Lower lobe of right lung (tissue), 2 donors: Measurements from ENCODE around the gene GPC6. TPM values are rescaled to one million over a fixed set of nuclear protein-coding genes. Genes with fewer than 3 reads are reported as not detected.

Experiments
- ATAC-seq, 2 donors: fragments of 200-7000 bp; cut with Tn5 transposase; one replicate each; pipeline ENCODE4 v1.9.1; 2020 to 2022; ENCODE audit warnings: mild to moderate bottlenecking in 2 of 2, moderate library complexity in 2 of 2
- DNase-seq: peaks from one replicate; pipeline ENCODE4 v3.0.0-alpha.2; 2020
- H3K27ac ChIP-seq: fragments of 200-600 bp; one replicate; pipeline ENCODE4 v1.8.0; 2022
- H3K27me3 ChIP-seq: fragments of 200-600 bp; one replicate; pipeline ENCODE4 v1.8.0; 2022; ENCODE audit warnings: low read depth
- H3K36me3 ChIP-seq: fragments of 200-600 bp; one replicate; pipeline ENCODE4 v1.8.0; 2022; ENCODE audit warnings: mild to moderate bottlenecking
- H3K4me1 ChIP-seq: fragments of 200-600 bp; one replicate; pipeline ENCODE4 v1.8.0; 2022
- H3K4me3 ChIP-seq: fragments of 200-600 bp; one replicate; pipeline ENCODE4 v1.8.0; 2022; ENCODE audit warnings: mild to moderate bottlenecking
- H3K9me3 ChIP-seq: fragments of 200-600 bp; one replicate; pipeline ENCODE4 v1.8.0; 2022
- CTCF ChIP-seq: fragments of 200-600 bp; IDR thresholded peaks from one replicate; pipeline ENCODE4 v1.8.0; 2022; ENCODE audit warnings: antibody characterized with exemption, mild to moderate bottlenecking
- intact Hi-C: fragments of 100-400 bp; cut with DNase I; formaldehyde crosslinking; loops from one replicate; pipeline ENCODE4 v1.11.0; 2022
- total RNA-seq: library from RNA; stranded (reverse); fragmentation: NEBNext Ultra II Directional; extraction: Animal tissue kit (Norgen Biotek cat#: 25700); gene quantifications from one replicate; pipeline ENCODE4 v1.2.1, GENCODE V29; 2021
- donor health status: DM: no; HTN: yes; CAD: no; lungs with severe emphysema.

Gene GPC6
- total RNA-seq, 1 donor from 2014 or later, result 5.5 TPM

GRCh38 chr13:94270556-94270955, 1043.9 kb downstream of the GPC6 start:
- ATAC-seq, result no peak
- Histone ChIP-seq H3K4me3 (no peak overlapping the region), H3K27me3 (no peaks in the 10 kb centered on the region), H3K27ac (no peak overlapping the region), H3K36me3 (no peaks in the 10 kb centered on the region), H3K9me3 (no peaks in the 10 kb centered on the region), H3K4me1 (no peaks in the 10 kb centered on the region)
- DNase-seq, result no peak
- intact Hi-C loops, result no loop called here
- TF ChIP-seq CTCF, result no peak

- DNase-seq, result no peak
- Histone ChIP-seq H3K9me3 (no peaks in the 10 kb centered on the region), H3K4me3 (no peak overlapping the region), H3K4me1 (no peaks in the 10 kb centered on the region), H3K27ac (no peak overlapping the region), H3K36me3 (no peaks in the 10 kb centered on the region), H3K27me3 (no peaks in the 10 kb centered on the region)
- ATAC-seq, result no peak
- intact Hi-C loops, result no loop called here
- TF ChIP-seq CTCF, result no peak
Observed at GRCh38 chr13:94272038-94272437, 1045.4 kb downstream of the GPC6 start.

- H3K4me3 ChIP-seq, result no peak overlapping the region
- H3K27ac ChIP-seq, result no peak overlapping the region
- DNase-seq, result no peak
- ATAC-seq, result no peak
- peaks cover 5% of the 10 kb centered on the region for H3K9me3 ChIP-seq
- no peak for TF ChIP-seq CTCF
- no peaks in the 10 kb centered on the region for H3K36me3 ChIP-seq
- intact Hi-C loops, result no loop called here
- H3K27me3 ChIP-seq, result no peaks in the 10 kb centered on the region
- H3K4me1 ChIP-seq, result no peaks in the 10 kb centered on the region
Observed at GRCh38 chr13:94280349-94280748, 1053.7 kb downstream of the GPC6 start.

GRCh38 chr13:94280845-94281244, 1054.2 kb downstream of the GPC6 start:
- H3K9me3 ChIP-seq, result peaks cover 5% of the 10 kb centered on the region
- H3K4me3 ChIP-seq, result no peak overlapping the region
- H3K36me3 ChIP-seq, result no peaks in the 10 kb centered on the region
- ATAC-seq, result no peak
- H3K27me3 ChIP-seq, result no peaks in the 10 kb centered on the region
- no peaks in the 10 kb centered on the region for H3K4me1 ChIP-seq
- intact Hi-C loops, result no loop called here
- H3K27ac ChIP-seq, result no peak overlapping the region
- no peak for TF ChIP-seq CTCF
- DNase-seq, result no peak

GRCh38 chr13:94286581-94286980, 1060.0 kb downstream of the GPC6 start:
- Histone ChIP-seq H3K4me3 (no peak overlapping the region), H3K27me3 (no peaks in the 10 kb centered on the region), H3K4me1 (no peaks in the 10 kb centered on the region), H3K9me3 (no peaks in the 10 kb centered on the region), H3K36me3 (no peaks in the 10 kb centered on the region), H3K27ac (no peak overlapping the region)
- DNase-seq, result no peak
- ATAC-seq, result no peak
- TF ChIP-seq CTCF, result no peak
- intact Hi-C loops, result no loop called here
